NCI-H774 (cell line): ENCODE data around the gene REEP3.
A peak's percentile ranks its signal among the peaks of the same experiment; 100 is the strongest.

Experiments used
- DNase-seq: peaks from one replicate; lab custom pipeline; 2025; lab: John Stamatoyannopoulos, UW

REEP3 gene

GRCh38 chr10:63506554-63506953 is 14.6 kb upstream of the REEP3 start:
- no peak for DNase-seq

- DNase-seq = no peak
Measured at GRCh38 chr10:63515002-63515763, 6.0 kb upstream of the REEP3 start.

GRCh38 chr10:63516207-63516606 is 5.0 kb upstream of the REEP3 start:
- DNase-seq = no peak

GRCh38 chr10:63518690-63519288 is 2.4 kb upstream of the REEP3 start:
- DNase-seq = no peak

GRCh38 chr10:63521416-63522276 is 445 bp downstream of the REEP3 start:
- DNase-seq = peak; percentile 75

- peak; percentile 68 for DNase-seq
Measured at GRCh38 chr10:63522277-63522687, 1.1 kb downstream of the REEP3 start.

GRCh38 chr10:63522995-63523394 is 1.8 kb downstream of the REEP3 start:
- DNase-seq = no peak

- DNase-seq = no peak
Measured at GRCh38 chr10:63525021-63525420, 3.8 kb downstream of the REEP3 start.

- no peak for DNase-seq
Measured at GRCh38 chr10:63527401-63527800, 6.2 kb downstream of the REEP3 start.

GRCh38 chr10:63528084-63528744 is 7.0 kb downstream of the REEP3 start:
- DNase-seq = no peak

- DNase-seq = no peak
Measured at GRCh38 chr10:63530409-63530808, 9.2 kb downstream of the REEP3 start.

- no peak for DNase-seq
Measured at GRCh38 chr10:63534723-63535122, 13.5 kb downstream of the REEP3 start.

- no peak for DNase-seq
Measured at GRCh38 chr10:63536698-63537097, 15.5 kb downstream of the REEP3 start.

- no peak for DNase-seq
Measured at GRCh38 chr10:63537536-63537935, 16.3 kb downstream of the REEP3 start.

- no peak for DNase-seq
Measured at GRCh38 chr10:63539377-63539776, 18.2 kb downstream of the REEP3 start.

- no peak for DNase-seq
Measured at GRCh38 chr10:63539994-63540393, 18.8 kb downstream of the REEP3 start.

- no peak for DNase-seq
Measured at GRCh38 chr10:63542835-63543575, 21.8 kb downstream of the REEP3 start.

- no peak for DNase-seq
Measured at GRCh38 chr10:63543576-63543962, 22.4 kb downstream of the REEP3 start.

GRCh38 chr10:63544418-63544817 is 23.2 kb downstream of the REEP3 start:
- no peak for DNase-seq

- no peak for DNase-seq
Measured at GRCh38 chr10:63547628-63548360, 26.6 kb downstream of the REEP3 start.

GRCh38 chr10:63548860-63549259 is 27.7 kb downstream of the REEP3 start:
- no peak for DNase-seq
